Activated CD4-positive, alpha-beta T cell treated with anti-CD3 and anti-CD28 coated beads, Interleukin-2, amount 50 U/mL, for 1 hour (primary cell): ENCODE measurements around the gene S100Z.
"Not testable (repeated sequence)": the region's sequence is repeated elsewhere in the genome, so short reads cannot be mapped to it uniquely, and the experiment has no call there.

Experiments used
- DNase-seq: peaks from one replicate; pipeline ENCODE4 v3.0.0-alpha.2; 2020

Gene S100Z

DNA sequence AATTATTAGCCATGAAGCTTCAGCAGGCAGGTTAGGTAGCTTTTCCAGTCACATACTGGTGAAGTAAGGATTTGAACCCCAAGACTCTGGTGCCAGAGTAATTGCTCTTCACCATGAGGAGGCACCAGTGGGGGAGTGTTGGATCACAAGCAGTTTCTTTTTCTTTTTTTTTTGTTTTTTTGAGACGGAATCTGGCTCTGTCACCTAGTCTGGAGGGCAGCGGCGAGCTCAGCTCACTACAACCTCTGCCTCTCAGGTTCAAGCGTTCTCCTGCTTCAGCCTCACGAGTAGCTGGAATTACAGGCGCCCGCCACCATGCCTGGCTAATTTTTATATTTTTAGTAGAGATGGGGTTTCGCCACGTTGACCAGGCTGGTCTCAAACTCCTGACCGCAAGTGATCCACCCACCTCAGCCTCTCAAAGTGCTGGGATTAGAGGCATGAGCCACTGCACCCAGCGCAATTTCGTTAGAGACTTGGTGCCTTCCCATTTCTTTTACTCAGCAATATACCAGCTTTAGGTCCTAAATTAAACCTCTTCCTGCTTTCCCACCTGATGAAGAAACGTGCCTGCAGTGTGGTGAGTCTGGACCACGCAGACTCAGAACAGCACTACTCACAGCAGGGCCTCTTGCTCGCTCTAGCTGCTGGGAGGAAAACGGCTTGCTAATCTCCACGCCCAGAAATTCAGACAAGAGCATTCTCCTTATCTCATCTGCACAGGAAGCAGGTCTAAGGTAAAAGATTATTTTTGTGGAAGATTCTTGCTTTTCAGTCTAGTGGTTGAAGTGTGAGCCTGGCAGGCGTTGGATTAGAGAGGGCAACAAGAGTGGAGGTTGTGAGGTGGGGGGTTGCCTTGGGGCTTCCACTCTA, at the start of gene S100Z:
S100Z (plus strand) TSS at position 596 of the 873 bp plus-strand sequence. CDS start 25,346 bp downstream, outside the sequence.
- DNase-seq = peak; percentile 8

DNA sequence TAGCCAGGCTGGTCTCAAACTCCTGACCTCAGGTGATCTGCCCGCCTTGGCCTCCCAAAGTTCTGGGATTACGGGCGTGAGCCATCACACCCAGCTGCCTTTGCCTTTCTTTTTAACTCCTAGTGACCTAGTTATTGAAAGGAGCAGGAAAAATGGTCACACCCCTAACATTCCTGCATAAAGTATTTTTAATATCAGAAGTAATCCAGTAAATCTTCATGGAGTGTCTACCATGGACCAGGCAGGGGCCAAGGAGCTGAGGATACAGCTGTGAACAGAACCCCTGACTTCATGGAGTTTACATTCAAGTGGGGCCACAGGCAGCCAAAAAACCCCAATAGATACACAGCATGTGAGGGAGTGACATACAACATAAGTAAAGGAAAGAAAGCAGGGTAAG, 49.2 kb upstream of the S100Z start:
- no peak for DNase-seq

DNA sequence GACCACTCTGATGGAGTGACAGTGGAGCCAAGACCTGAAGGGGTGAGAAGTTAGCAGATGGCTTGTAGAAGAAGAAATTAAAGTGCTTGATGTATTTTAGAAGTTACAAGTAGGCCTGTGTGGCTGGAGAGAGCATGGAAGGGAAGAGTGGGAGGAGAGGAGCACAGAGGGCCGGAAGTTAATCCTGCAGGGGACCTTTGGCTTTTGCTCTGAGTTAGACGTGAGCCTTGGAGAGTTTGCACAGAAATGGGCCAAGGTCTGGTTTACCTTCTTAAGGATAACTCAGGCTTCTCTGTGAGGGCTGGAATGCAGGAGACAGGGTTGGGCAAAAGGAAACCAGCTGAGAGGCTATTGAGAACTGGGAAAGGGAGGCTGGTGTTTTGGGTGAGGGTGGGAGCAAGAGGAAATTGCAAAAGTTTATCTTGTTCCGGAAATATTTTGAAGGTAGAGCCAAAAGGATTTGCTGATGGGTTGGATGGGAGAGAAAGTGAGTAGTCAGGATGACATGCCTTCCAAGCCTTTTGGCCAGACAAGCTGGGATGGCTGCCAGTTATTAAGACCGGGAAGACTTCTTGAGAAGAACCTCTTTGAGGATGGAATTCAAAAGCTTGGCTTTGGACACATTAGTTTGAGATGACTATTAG, 48.5 kb upstream of the S100Z start:
- DNase-seq = no peak

- no peak for DNase-seq
Measured at GRCh38 chr5:76801803-76802195, 48.0 kb upstream of the S100Z start.

GRCh38 chr5:76804266-76804665, 45.5 kb upstream of the S100Z start:
- DNase-seq = no peak

- DNase-seq = no peak
Measured at GRCh38 chr5:76805821-76806505, 43.9 kb upstream of the S100Z start.

DNA sequence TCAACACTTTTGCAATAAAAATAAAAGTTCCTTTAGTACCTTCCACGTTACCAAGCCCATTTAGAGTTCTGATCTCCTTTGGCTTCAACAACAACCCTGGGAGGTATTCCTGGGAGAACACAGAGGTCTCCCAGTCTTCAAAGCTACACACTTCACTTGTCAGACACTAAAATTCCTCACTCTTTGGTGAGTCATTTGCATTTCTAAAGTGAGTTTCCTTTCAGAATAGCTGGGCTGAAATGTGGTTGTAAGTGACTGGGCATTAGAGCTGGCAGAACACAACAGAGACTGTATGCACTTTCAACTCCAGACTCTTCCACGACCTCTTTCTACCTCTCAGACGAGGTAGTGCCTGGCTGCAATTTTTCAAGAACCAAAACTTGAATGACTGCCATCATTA, 42.5 kb upstream of the S100Z start:
- no peak for DNase-seq

GRCh38 chr5:76808141-76808691, 41.6 kb upstream of the S100Z start:
- DNase-seq = no peak

DNA sequence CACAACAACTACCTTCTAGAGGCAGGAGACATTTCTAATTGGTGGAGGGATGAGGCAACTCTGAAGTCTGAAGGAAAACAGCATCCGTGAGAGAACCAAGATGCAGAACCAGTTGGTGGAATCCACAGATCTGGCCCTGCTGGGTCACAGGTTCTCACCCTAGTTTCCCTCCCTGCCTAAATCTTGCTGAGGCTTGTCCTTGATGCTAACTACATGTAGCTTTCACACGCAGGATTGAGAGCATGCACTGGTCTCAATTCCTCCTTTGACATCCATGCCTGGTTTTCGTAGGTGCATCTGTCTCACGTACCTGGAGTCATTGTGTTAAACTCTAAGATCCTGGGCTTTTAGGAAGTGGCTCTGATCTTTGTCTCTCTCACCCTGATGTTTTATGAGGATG, 40.7 kb upstream of the S100Z start:
- DNase-seq = no peak

DNA sequence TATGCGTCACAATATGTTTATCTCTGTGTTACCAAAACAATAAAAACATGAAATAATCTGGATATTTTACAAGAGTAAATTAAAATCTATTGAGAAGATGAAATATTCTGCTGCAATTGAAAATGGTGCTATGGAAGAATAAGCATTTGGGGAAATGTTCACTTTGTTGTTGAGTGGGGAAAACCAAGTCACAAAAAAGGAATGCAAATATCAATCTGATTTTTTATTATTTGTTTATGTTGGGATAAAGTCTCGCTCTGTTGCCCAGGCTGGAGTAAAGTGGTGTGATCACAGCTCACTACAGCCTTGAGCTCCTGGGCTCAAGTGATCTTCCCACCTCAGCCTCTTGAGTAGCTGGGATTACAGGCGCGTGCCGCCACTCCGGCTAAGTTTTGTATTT, 39.6 kb upstream of the S100Z start:
- DNase-seq = no peak

DNA sequence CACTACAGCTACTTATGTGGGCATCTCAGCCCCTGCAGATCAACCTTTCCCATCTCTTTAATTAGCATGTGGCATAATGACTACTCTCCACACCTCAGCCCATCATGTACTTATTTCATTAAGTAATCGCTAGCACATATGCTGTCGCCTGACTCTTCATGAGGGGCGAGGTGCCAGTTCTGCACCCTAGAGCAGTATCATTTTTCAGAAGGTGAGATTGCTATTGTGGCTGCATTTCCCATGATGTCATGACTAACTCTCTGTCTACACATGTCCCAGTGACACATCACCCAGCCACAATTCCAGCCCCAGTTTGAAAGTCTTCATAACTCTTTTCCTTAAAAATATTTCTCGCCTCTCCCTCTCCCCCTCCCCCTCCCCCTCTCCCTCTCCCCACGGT, 38.6 kb upstream of the S100Z start:
- DNase-seq = no peak

DNA sequence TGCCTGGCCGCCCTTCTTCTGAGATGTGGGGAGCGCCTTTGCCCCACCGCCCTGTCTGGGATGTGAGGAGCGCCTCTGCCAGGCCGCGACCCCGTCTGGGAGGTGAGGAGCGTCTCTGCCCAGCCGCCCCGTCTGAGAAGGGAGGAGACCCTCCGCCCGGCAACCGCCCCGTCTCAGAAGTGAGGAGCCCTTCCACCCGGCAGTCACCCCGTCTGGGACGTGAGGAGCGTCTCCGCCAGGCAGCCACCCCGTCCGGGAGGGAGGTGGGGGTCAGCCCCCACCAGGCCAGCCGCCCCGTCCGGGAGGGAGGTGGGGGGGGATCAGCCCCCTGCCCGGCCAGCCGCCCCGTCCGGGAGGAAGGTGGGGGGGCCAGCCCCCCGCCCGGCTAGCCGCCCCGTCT, 37.6 kb upstream of the S100Z start:
- DNase-seq = not testable (repeated sequence)

GRCh38 chr5:76813982-76814562, 35.7 kb upstream of the S100Z start:
- no peak for DNase-seq

DNA sequence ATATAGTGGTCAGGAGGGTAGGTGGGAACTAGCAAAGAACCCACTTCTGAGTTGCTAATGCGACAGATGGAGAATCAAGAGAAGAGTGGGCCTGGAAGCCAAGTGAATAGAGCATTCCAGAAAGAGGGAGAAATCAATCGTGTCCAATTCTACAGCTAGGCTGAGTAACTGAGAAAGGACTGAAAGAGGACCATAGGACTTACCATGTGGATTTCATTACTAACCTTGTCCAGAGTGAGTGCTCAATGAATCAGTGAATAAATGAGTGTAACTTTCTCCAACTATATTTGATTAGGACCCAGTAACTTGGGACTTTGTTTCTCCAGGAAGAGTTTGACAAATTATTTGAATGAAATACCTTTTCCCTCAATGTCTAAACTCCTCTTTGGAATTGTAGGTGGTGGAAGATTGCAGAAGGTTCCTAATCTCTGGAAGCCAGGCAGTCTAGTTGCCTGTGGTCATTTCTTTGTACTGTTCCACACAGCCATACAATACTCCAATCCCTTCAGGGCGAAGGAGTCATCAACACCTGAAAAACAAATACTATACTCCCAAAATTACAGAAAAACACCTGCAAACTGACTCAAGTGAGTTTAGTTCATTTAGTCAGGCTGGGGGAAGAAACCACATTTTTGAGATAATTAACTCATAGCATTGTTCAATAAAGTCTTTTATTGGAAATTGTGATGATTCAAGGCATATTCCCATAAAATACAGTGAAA, 33.5 kb upstream of the S100Z start:
- DNase-seq = no peak

DNA sequence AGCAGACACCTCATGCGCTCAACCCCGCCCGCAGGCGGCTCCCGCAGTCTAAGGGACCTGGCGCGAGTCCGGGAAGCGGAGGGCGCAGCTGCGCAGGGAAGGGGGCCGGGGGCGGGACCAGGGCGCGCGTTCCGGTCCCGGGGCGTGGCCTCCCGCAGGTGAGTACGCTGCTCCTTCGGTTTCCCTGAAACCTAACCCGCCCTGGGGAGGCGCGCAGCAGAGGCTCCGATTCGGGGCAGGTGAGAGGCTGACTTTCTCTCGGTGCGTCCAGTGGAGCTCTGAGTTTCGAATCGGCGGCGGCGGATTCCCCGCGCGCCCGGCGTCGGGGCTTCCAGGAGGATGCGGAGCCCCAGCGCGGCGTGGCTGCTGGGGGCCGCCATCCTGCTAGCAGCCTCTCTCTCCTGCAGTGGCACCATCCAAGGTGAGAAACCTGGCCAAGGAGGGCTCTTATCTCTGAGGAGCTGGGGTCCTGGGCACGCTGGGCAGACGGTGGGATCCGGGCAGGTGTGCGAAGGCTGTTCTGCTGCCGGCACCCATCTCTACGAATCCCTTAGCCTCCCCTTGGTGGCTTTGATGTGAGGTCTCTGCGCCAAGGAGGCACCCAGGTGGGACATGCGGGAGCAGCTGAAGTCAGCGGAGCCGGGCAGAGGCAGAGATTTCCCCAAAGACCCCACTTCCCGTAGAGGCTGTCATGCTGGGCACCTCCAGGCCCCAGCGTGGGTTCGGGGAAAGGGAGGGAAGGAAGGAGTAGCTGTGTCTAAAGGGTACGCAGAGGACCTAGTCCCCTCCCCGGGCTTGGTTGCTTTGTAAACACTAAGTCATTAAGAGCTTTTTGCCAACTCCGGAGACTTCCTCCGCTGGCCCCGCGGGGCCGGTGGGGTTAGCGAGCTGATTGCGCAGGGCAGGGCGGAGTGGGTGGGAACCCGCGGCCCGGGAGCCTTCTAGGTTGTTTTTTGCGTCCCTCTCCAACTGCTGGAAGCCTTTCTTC, 30.7 kb upstream of the S100Z start, which contains the start of gene F2RL1:
F2RL1 (plus strand) TSS at position 187 of the 988 bp plus-strand sequence; CDS start at position 340, 153 bp downstream.
- DNase-seq = peak; percentile 51

- no peak for DNase-seq
Measured at GRCh38 chr5:76819851-76820525, 29.8 kb upstream of the S100Z start.

DNA sequence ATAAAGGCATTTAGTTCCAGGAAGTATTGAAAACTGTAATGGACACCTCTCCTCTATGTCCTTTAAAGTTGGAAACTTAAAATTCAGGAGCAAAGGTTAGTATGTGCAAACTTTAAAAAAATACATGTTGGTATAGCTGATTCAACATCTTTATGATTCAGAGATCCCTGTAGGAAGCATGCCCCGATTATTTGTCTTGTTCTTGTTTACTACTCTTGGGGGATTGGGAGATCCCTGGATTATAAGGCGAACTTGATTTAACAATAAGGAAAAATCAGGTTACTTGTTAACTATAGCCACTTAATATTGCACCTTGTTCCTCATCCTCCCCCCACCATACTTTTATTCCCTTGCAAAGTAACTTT, 29.3 kb upstream of the S100Z start:
- DNase-seq = no peak

GRCh38 chr5:76821136-76821535, 28.7 kb upstream of the S100Z start:
- no peak for DNase-seq

DNA sequence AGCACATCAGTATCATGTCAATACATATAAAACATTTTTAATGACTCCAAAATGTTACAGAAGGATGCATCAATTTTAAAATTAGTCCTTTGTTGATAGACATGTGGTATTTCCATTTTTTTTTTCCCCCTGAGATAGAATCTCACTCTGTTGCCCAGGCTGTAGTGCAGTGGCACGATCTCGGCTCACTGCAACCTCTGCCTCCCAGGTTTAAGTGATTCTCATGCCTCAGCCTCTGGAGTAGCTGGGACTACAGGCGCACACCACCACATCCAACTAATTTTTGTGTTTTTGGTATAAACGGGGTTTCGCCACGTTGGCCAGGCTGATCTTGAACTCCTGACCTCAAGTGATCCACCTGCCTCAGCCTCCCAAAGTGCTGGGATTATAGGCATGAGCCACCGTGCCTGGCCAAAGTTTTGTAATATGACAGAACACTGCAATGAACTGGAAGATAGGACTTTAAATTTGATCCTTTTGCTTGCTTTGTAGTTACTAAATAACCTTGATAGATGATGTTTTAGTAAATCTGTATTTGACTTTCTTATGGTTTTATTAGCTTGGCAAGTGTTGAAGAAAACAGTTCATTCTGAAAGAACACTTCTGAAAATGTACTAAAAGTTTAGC, 27.6 kb upstream of the S100Z start:
- not testable (repeated sequence) for DNase-seq

DNA sequence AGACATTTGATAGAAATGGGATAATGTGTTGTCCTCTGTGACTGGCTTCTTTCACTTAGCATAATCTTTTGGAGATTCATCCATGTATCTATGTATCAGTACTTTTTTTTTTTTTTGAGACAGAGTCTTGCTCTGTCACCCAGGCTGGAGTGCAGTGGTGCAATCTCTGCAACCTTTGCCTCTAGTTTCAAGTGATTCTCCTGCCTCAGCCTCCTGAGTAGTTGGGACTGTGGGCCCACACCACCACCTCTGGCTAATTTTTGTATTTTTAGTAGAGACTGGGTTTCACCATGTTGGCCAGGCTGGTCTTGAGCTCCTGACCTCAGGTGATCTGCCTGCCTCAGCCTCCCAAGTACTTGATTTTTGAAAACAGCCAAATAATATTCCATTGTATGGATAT, 23.4 kb upstream of the S100Z start:
- DNase-seq = not testable (repeated sequence)
